ENCODE results near the gene CEP41.
A peak's percentile ranks its signal among the peaks of the same experiment; 100 is the strongest.

The CEP41 gene

GRCh38 chr7:130440527-130441365 lies at the start of gene CEP41:
Gene CEP41 (minus strand): TSS chr7:130441016. CDS start chr7:130440966, 50 bp downstream.
- DNase-seq, result peak; percentile 99 to 100 (median 99)

- no peak for DNase-seq
Measured at GRCh38 chr7:130490311-130490791, 49.5 kb upstream of the CEP41 start.

GRCh38 chr7:130489140-130489983 lies 48.5 kb upstream of the CEP41 start:
- no peak for DNase-seq

GRCh38 chr7:130488392-130489139 lies 47.8 kb upstream of the CEP41 start:
- DNase-seq, result no peak

- DNase-seq, result peak in 2 of 3 experiments; percentile 50 to 79
Measured at GRCh38 chr7:130486954-130487436, 46.2 kb upstream of the CEP41 start.

- peak in 2 of 3 experiments; percentile 35 to 64 for DNase-seq
Measured at GRCh38 chr7:130486114-130486953, 45.5 kb upstream of the CEP41 start.

GRCh38 chr7:130485734-130486113 lies 44.9 kb upstream of the CEP41 start:
- no peak for DNase-seq

GRCh38 chr7:130483031-130483430 lies 42.2 kb upstream of the CEP41 start:
- DNase-seq, result no peak

GRCh38 chr7:130481898-130482297 lies 41.1 kb upstream of the CEP41 start:
- no peak for DNase-seq

GRCh38 chr7:130479716-130480400 lies 39.0 kb upstream of the CEP41 start:
- DNase-seq, result no peak

- no peak for DNase-seq
Measured at GRCh38 chr7:130478991-130479390, 38.2 kb upstream of the CEP41 start.

- DNase-seq, result peak in 2 of 3 experiments; percentile 49 to 83
Measured at GRCh38 chr7:130476297-130477150, 35.7 kb upstream of the CEP41 start.

GRCh38 chr7:130475776-130476175 lies 35.0 kb upstream of the CEP41 start:
- peak in 2 of 3 experiments; percentile 55 to 83 for DNase-seq

- peak; percentile 63 to 90 (median 80) for DNase-seq
Measured at GRCh38 chr7:130473876-130474275, 33.1 kb upstream of the CEP41 start.

GRCh38 chr7:130473289-130473688 lies 32.5 kb upstream of the CEP41 start:
- DNase-seq, result no peak

GRCh38 chr7:130471974-130472373 lies 31.2 kb upstream of the CEP41 start:
- no peak for DNase-seq

GRCh38 chr7:130468612-130469011 lies 27.8 kb upstream of the CEP41 start:
- DNase-seq, result no peak

GRCh38 chr7:130463553-130464434 lies 23.0 kb upstream of the CEP41 start:
- DNase-seq, result peak in 1 of 3 experiments; percentile 68

- no peak for DNase-seq
Measured at GRCh38 chr7:130461272-130461671, 20.5 kb upstream of the CEP41 start.
